Stimulated activated CD4-positive, alpha-beta T cell treated with anti-CD3 and anti-CD28 coated beads, TNF-alpha, amount 100 ng/mL, for 4 hours (primary cell): Measurements from ENCODE around the gene APOBEC3B.
"Not testable (repeated sequence)": the region's sequence is repeated elsewhere in the genome, so short reads cannot be mapped to it uniquely, and the experiment has no call there.

Source experiments
- DNase-seq, 3 experiments: peaks; one replicate each; pipeline ENCODE4 v3.0.0-alpha.2; 2020; ENCODE audit warnings: low read depth in 3 of 3

Gene APOBEC3B

GRCh38 chr22:38997518-38997917, 15.4 kb downstream of the APOBEC3B start:
- DNase-seq: no peak

GRCh38 chr22:39003165-39003638, 21.1 kb downstream of the APOBEC3B start:
- DNase-seq: peak in 2 of 3 experiments; percentile 50 to 57

- DNase-seq: no peak
Measured at GRCh38 chr22:39007177-39007576, 25.0 kb downstream of the APOBEC3B start.

GRCh38 chr22:39008271-39008850, 26.2 kb downstream of the APOBEC3B start:
- not testable (repeated sequence) for DNase-seq

- DNase-seq: no peak
Measured at GRCh38 chr22:39010946-39011345, 28.8 kb downstream of the APOBEC3B start.

- no peak for DNase-seq
Measured at GRCh38 chr22:39012533-39013511, 30.7 kb downstream of the APOBEC3B start.

DNA sequence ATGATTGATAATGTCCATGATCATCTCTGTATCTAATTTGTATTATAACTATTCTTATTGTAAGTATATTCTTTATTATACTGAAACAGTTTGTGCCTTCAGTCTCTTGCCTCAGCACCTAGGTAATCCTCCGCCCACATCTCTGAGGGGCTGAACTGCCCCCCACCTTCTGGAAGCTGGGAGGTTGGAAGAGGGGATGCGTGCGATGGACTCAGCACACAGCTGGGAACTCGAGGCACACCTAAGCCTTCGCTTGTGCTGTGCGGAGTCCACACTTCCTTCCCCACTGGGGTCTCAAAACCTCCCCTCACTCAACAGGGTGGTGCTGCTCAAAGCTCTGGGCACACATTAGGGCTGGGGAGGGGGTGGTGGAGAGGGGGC, 31.4 kb downstream of the APOBEC3B start:
- DNase-seq: not testable (repeated sequence)

DNA sequence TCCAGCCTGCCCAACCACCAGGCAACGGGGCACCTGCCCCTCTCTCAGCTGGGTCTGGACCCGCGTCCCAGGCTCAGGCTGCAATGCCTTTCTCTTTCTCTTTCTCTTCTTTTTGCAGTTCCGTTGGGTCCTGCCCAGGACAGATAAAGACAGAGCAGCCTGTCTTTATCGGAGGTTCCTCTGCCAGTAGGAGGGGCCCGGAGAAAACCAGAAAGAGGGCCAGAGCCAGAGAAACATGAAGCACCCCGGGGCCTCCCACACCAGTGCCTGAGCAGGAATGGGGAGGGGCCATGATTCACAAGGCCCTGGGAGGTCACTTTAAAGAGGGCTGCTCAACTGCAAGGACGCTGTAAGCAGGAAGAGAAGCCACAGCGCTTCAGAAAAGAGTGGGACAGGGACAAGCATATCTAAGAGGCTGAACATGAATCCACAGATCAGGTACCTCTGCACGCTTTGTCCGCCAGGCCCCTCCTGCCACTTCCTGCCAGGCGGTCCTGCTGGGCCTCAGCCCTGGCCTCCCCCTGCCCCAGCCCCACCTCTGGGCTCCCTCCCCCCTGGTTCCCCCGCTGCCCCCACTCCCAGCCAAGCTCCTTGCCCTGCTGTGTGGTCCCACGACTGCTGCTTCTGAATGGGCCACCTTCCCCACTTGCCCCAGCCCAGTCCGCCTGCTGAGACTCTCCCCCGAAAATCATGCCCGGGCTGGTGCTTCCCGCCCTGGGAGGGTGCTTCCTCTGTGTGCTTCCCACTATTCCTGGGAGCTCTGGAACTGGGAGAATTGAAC, 32.0 kb downstream of the APOBEC3B start, which contains the start of gene APOBEC3C:
Gene APOBEC3C (plus strand): TSS at position 316 of the 781 bp plus-strand sequence. CDS start 106 bp downstream, at position 422.
- peak; percentile 42 to 67 (median 50) for DNase-seq

DNA sequence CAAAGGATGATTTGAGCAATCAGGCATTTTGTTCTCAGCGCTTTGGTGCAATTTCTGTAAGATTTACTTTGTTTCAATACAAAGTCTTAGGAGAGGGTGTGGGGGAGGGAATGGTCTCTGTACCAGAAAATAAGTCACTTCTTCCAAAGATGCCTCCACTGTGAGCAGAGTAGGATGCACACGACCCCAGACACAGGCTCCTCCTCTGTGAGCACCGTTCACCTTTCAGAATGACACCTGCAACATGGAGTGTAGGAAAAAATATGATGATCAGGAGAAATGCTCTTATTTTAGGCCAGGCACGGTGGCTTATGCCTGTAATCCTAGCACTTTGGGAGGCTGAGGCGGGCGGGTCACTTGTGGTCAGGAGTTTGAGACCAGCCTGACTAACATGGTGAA, 32.6 kb downstream of the APOBEC3B start:
- DNase-seq: not testable (repeated sequence)

- no peak for DNase-seq
Measured at GRCh38 chr22:39016592-39016991, 34.4 kb downstream of the APOBEC3B start.

DNA sequence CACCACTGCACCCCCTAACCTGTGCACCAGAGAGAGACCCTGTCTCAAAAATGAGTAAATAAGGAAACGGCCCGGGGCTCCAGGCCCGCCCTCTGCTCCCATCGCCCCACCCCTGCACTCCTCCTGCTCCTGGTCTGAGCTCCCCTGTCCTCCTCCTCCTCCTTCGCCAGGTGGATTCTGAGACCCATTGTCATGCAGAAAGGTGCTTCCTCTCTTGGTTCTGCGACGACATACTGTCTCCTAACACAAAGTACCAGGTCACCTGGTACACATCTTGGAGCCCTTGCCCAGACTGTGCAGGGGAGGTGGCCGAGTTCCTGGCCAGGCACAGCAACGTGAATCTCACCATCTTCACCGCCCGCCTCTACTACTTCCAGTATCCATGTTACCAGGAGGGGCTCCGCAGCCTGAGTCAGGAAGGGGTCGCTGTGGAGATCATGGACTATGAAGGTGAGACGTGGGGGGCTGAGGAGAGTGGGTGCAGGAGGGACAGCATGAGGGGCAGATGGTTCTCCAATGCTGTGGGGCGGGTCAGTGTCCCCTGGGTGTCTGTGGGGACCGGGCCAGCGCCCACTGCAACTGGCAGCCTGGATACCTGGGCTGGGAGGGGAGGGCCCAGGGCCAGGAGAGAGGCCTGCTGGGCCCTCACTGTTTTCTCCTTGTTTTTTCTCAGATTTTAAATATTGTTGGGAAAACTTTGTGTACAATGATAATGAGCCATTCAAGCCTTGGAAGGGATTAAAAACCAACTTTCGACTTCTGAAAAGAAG, 35.6 kb downstream of the APOBEC3B start:
- DNase-seq: no peak

DNA sequence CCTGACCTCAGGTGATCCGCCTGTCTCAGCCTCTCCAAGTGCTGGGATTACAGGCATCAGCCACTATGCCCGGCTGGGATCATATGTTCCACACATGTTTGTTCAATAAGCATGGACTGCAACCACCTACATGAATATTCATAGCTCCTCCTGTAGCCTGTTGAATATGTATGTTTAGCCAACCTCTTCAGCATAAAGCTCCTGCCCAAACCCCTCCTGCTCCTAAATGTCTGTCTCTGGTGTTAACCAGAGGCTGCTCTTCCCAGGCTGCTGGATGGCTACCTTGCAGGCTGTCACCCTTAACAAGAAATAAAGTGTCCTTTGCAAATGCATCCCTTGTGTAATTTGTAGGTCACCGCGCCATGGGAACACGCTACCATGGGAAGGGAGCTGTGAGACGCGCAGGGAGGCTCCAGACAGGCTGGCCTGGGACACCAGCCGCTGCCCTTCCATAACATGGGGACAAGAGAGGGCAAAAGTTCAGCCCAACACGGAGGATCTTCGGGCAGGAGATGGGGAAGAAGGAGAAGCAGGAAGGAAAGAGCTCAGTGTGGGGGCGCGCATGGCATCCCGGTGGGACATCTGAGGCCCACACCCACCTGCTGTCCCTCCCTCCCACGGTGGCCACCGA, 38.0 kb downstream of the APOBEC3B start:
- DNase-seq: not testable (repeated sequence)

GRCh38 chr22:39021552-39022250, 39.6 kb downstream of the APOBEC3B start:
- DNase-seq: no peak

DNA sequence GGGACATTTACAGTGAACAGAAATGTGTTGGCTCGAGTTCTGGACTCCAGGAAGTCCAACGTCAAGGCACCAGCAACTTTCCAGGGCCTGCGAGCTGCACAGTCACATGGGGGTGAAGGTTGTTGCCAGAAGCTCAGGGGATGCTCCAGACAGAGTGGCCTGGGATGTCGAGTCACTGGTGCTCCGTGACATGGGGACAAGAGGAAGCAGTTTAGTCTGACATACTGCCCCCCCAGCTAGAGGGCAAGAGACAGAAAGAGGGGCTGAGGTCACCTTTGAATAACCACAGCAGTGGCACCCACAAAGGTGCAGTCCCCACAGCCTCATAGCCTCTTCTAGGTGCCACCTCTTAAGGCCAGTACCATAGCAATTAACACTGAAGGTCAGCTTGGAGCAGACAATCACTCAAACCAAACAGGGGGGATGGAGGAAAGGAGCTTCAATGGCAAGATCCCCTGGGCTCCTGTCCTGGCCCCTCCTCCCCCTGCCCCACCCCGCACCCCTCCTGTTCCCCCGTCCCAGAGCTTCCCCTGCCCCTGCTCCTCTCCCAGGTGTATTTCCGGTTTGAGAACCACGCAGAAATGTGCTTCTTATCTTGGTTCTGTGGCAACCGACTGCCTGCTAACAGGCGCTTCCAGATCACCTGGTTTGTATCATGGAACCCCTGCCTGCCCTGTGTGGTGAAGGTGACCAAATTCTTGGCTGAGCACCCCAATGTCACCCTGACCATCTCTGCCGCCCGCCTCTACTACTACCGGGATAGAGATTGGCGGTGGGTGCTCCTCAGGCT, 42.6 kb downstream of the APOBEC3B start:
- no peak for DNase-seq

GRCh38 chr22:39026509-39027150, 44.5 kb downstream of the APOBEC3B start:
- no peak for DNase-seq

GRCh38 chr22:39027717-39028116, 45.6 kb downstream of the APOBEC3B start:
- no peak for DNase-seq

DNA sequence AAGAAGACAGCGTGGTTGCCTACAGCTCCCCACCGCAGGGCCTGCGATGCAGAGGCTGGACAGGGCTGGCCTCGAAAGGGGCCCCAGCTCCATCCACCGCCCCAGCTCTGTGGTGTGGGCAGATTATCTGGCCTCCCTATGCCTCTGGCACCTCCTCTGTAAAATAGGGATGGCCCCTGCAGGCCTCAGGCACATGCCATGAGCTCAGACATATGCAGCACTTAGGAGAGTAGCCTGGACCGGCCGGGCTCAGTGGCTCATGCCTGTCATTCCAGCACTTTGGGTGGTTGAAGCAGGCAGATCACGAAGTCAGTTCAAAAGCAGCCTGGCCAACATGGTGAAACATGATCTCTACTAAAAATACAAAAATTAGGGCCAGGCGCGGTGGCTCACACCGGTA, 46.1 kb downstream of the APOBEC3B start:
- DNase-seq: no peak

- no peak for DNase-seq
Measured at GRCh38 chr22:39029227-39029626, 47.1 kb downstream of the APOBEC3B start.

DNA sequence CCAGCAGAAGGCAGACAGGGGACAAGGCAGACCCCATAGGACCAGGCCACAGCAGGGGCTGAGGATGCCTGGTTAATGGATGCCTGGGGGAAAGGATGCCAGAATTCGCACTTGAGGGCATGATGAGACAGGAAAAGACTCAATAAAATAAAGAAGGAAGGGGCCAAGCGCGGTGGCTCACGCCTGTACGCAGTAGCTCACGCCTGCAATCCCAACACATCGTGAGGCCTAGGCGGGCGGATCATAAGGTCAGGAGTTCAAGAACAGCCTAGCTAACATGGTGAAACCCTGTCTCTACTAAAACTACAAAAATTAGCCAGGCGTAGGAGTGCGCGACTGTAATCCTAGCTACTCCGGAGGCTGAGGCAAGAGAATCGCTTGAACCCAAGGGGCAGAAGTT, 48.6 kb downstream of the APOBEC3B start:
- DNase-seq: no peak
